B cell (primary cell): ENCODE measurements around the gene METTL26. TPM values are rescaled to one million over a fixed set of nuclear protein-coding genes. Genes with fewer than 3 reads are reported as not detected.

Experiments used
- ATAC-seq: fragments of 200-7000 bp; cut with Tn5 transposase; one replicate; pipeline ENCODE4 v1.10.0; 2021; ENCODE audit warnings: low read depth, mild to moderate bottlenecking, moderate number of reproducible peaks, moderate library complexity
- CTCF ChIA-PET: fragments of 350-600 bp; sonication (Branson Sonifier 250); formaldehyde crosslinking; loops from one replicate; lab custom pipeline; 2021; ENCODE audit warnings: antibody characterized with exemption, inconsistent platforms; lab: Charles Lee
- POLR2A ChIA-PET: fragments of 350-600 bp; sonication (Branson Sonifier 250); formaldehyde crosslinking; loops from one replicate; lab custom pipeline; 2021; ENCODE audit warnings: antibody characterized with exemption; lab: Charles Lee
- DNase-seq: peaks from one replicate; pipeline ENCODE4 v3.0.0; 2013
- H2AFZ ChIP-seq: 2 replicates; pipeline ENCODE4 v1.6.1; 2012; ENCODE audit warnings: mild to moderate bottlenecking, low read depth, low read length; ENCODE audit not compliant: insufficient read depth, poor library complexity, severe bottlenecking
- H3K27ac ChIP-seq, 2 donors: 1 replicate in 1 of 2; 2 replicates in 1 of 2; pipeline ENCODE4 v1.5.1; 2012 to 2013; ENCODE audit warnings: low read length in 2 of 2, mild to moderate bottlenecking in 2 of 2, moderate library complexity in 1 of 2
- H3K27me3 ChIP-seq, 4 experiments: fragments of 200-600 bp in 1 of 4; sonication (generic) in 1 of 4; replicated peaks in 1 of 4; 1 replicate in 2 of 4; 2 replicates in 2 of 4; pipeline versions ENCODE4 v1.6.1 to v1.7.0; 2013 to 2016; ENCODE audit warnings: low read length in 3 of 4, mild to moderate bottlenecking in 2 of 4, mixed read lengths in 1 of 4, moderate library complexity in 1 of 4; ENCODE audit not compliant: insufficient read depth in 4 of 4, control insufficient read depth in 3 of 4; ENCODE audit errors: control extremely low read depth in 1 of 4
- H3K36me3 ChIP-seq, 2 experiments: replicated peaks in 1 of 2; 1 replicate in 1 of 2; 2 replicates in 1 of 2; pipeline versions ENCODE4 v1.6.1 to v1.7.1; 2013; ENCODE audit warnings: low read length in 1 of 2; ENCODE audit not compliant: insufficient read depth in 2 of 2, control insufficient read depth in 1 of 2; ENCODE audit errors: control extremely low read depth in 1 of 2, extremely low read depth in 1 of 2
- H3K4me1 ChIP-seq, 2 donors: fragments of 200-600 bp in 1 of 2; sonication (generic) in 1 of 2; 1 replicate in 1 of 2; 2 replicates in 1 of 2; pipeline versions ENCODE4 v1.5.1 to v1.6.1; 2013 to 2017; ENCODE audit warnings: low read length in 2 of 2; ENCODE audit not compliant: control insufficient read depth in 2 of 2, insufficient read depth in 2 of 2
- H3K4me2 ChIP-seq: replicated peaks from 2 replicates; pipeline ENCODE3; 2012; ENCODE audit warnings: mild to moderate bottlenecking, low read depth, low read length; ENCODE audit not compliant: poor library complexity, severe bottlenecking
- H3K4me3 ChIP-seq, 5 experiments: fragments of 200-600 bp in 1 of 5; sonication (generic) in 1 of 5; 1 replicate in 3 of 5; 2 replicates in 2 of 5; pipeline versions ENCODE4 v1.5.1 to v1.7.0; 2011 to 2016; ENCODE audit warnings: low read length in 4 of 5, mild to moderate bottlenecking in 4 of 5, low read depth in 2 of 5, control low read depth in 1 of 5, moderate library complexity in 1 of 5; ENCODE audit not compliant: insufficient read depth in 1 of 5; ENCODE audit errors: control extremely low read depth in 1 of 5, extremely low read depth in 1 of 5
- H3K79me2 ChIP-seq: fragments of 200-600 bp; sonication (generic); one replicate; pipeline ENCODE4 v1.6.0; 2016; ENCODE audit warnings: low read length; ENCODE audit not compliant: control insufficient read depth, insufficient read depth
- H3K9ac ChIP-seq: fragments of 200-600 bp; sonication (generic); 2 replicates; pipeline ENCODE4 v1.6.1; 2017; ENCODE audit warnings: mild to moderate bottlenecking, low read length, moderate library complexity
- H3K9me3 ChIP-seq, 3 donors: one replicate each; pipeline versions ENCODE4 v1.6.1 to v1.7.1; 2013; ENCODE audit warnings: low read length in 2 of 3; ENCODE audit not compliant: control insufficient read depth in 2 of 3, insufficient read depth in 1 of 3; ENCODE audit errors: control extremely low read depth in 1 of 3
- H4K20me1 ChIP-seq: 2 replicates; pipeline ENCODE4 v1.6.0; 2012; ENCODE audit warnings: mild to moderate bottlenecking, low read length; ENCODE audit not compliant: insufficient read depth, control insufficient read depth, poor library complexity, severe bottlenecking
- H3K27ac Mint-ChIP-seq: one replicate; pipeline ENCODE4 v1.8.0; 2021; ENCODE audit warnings: mixed read lengths
- H3K27me3 Mint-ChIP-seq: one replicate; pipeline ENCODE4 v1.8.0; 2021; ENCODE audit warnings: mixed read lengths
- H3K4me1 Mint-ChIP-seq: one replicate; pipeline ENCODE4 v1.8.0; 2021; ENCODE audit warnings: mixed read lengths
- H3K4me3 Mint-ChIP-seq: one replicate; pipeline ENCODE4 v1.8.0; 2021; ENCODE audit warnings: mixed read lengths
- H3K9me3 Mint-ChIP-seq: one replicate; pipeline ENCODE4 v1.8.0; 2022; ENCODE audit warnings: mixed read lengths; ENCODE audit not compliant: insufficient read depth
- EZH2 ChIP-seq: IDR thresholded peaks from 2 replicates; pipeline ENCODE4 v1.6.1; 2012; ENCODE audit warnings: borderline replicate concordance, low read depth, mild to moderate bottlenecking, moderate library complexity, low read length; ENCODE audit not compliant: insufficient read depth, poor library complexity, severe bottlenecking
- WGBS: methylation state at CpG from one replicate; pipeline ENCODE4 v1.1.5; 2013; ENCODE audit warnings: missing lambda C conversion rate; ENCODE audit not compliant: insufficient coverage; 5-methylcytosine and 5-hydroxymethylcytosine counted together
- intact Hi-C: fragments of 100-400 bp; cut with micrococcal nuclease; formaldehyde crosslinking; loops from one replicate; pipeline ENCODE4 v1.10.0; 2022
- polyA plus RNA-seq: library from polyadenylated mRNA; depleted of rRNA; stranded (reverse); fragments of >200 nt; gene quantifications from 2 replicates; pipeline ENCODE4 v1.2.3, GENCODE V29; 2012
- total RNA-seq, 2 donors: library from RNA; stranded (reverse); fragments of 120-200 nt in 1 of 2; gene quantifications; 1 replicate in 1 of 2; 2 replicates in 1 of 2; pipeline versions ENCODE4 v1.2.3 to v1.2.4, GENCODE V29; 2013 to 2022
- TF ChIP-seq, protein P1 (sequence below): fragments of 200-600 bp; IDR thresholded peaks from one replicate; pipeline ENCODE4 v1.8.0; 2022; ENCODE audit warnings: antibody characterized with exemption, mild to moderate bottlenecking

The METTL26 gene
- total and polyA plus RNA-seq, 2 donors (not counting 1 experiment from before 2014, with no cell fraction given): 56.6 to 140 TPM

DNA sequence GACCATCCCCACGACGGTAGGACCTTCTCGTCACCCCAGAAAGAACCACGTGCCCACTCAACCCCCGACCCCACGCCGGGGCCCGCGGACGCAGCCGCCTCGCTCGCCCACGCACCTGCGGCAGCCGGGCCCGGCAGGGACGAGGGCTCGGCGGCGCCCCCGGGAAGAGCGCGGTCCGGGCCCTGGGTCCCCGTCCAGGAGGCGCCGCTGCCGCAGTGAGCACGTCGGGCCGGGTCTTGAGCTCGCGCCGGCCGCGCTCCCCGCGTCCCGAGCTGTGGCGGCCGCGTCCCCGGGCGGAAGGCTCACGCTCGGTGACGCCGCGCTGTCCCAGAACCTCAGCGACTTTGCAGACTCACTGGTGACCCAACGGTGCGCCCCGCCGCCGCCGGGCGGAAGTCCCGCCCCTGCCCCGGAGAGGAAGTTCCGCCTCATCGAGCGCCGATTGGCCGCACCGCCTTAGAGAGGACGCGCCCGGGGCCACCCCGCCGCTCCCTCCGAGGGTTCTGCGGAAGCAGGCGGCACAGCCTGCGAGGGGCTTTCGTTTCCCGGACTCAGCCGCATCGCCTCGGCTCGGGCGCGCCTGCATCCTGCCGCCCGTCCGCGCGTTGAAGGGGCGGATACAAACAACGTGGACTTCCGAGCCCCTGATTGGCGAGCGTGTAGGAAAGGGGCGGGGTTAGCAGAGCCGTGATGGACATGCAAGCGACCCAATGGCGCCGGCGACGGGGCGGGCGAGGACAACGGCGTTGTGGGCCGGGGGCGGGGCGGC lies 47.0 kb downstream of the METTL26 start:
- peak overlapping the region; percentile 82 for H3K9ac ChIP-seq
- peaks cover 14 to 30% of the 10 kb centered on the region in 2 donors for H3K4me1 ChIP-seq
- peaks cover 41% of the 10 kb centered on the region for H4K20me1 ChIP-seq
- H3K27ac ChIP-seq: peak overlapping the region; percentile 85 to 88
- H3K9me3 ChIP-seq: no peaks in the 10 kb centered on the region
- H3K4me3 Mint-ChIP-seq: peak overlapping the region; percentile 99
- peak overlapping the region; percentile 96 for H2AFZ ChIP-seq
- H3K4me1 Mint-ChIP-seq: peaks cover 46% of the 10 kb centered on the region
- H3K27me3 Mint-ChIP-seq: no peaks in the 10 kb centered on the region
- H3K27ac Mint-ChIP-seq: peak overlapping the region; percentile 100
- H3K36me3 ChIP-seq: no peaks in the 10 kb centered on the region
- DNase-seq (peak; percentile 100), ATAC-seq (peak; percentile 72)
- H3K9me3 Mint-ChIP-seq: no peaks in the 10 kb centered on the region
- H3K4me2 ChIP-seq: peak overlapping the region; percentile 86
- intact Hi-C loops: loop anchor here (1.0 to 5.0 kb wide), 6 partner anchors 10 to 187 kb away; partner anchors contain the start of genes CAPN15, DECR2, METTL26 and WDR90
- TF ChIP-seq, protein P1, sequence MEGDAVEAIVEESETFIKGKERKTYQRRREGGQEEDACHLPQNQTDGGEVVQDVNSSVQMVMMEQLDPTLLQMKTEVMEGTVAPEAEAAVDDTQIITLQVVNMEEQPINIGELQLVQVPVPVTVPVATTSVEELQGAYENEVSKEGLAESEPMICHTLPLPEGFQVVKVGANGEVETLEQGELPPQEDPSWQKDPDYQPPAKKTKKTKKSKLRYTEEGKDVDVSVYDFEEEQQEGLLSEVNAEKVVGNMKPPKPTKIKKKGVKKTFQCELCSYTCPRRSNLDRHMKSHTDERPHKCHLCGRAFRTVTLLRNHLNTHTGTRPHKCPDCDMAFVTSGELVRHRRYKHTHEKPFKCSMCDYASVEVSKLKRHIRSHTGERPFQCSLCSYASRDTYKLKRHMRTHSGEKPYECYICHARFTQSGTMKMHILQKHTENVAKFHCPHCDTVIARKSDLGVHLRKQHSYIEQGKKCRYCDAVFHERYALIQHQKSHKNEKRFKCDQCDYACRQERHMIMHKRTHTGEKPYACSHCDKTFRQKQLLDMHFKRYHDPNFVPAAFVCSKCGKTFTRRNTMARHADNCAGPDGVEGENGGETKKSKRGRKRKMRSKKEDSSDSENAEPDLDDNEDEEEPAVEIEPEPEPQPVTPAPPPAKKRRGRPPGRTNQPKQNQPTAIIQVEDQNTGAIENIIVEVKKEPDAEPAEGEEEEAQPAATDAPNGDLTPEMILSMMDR: no peak
- no peak for TF ChIP-seq EZH2
- H3K4me3 ChIP-seq: peak overlapping the region; percentile 66 to 89 (median 78)
- H3K27me3 ChIP-seq: peaks cover 0 to 2% (median 0%) of the 10 kb centered on the region in 4 experiments
- POLR2A ChIA-PET: interaction anchor here (0.7 to 1.3 kb wide), 3 partner anchors 9 to 22 kb away, joined by 3 read pairs; partner anchors contain the start of gene NHLRC4
- under 1% methylated on average over 107 of the region's 107 CpGs for WGBS
- CTCF ChIA-PET: interaction anchor here (1.3 kb wide), 1 partner anchor 10 kb away, joined by 5 read pairs; no protein-coding TSS in a partner anchor
- H3K79me2 ChIP-seq: peaks cover 50% of the 10 kb centered on the region

DNA sequence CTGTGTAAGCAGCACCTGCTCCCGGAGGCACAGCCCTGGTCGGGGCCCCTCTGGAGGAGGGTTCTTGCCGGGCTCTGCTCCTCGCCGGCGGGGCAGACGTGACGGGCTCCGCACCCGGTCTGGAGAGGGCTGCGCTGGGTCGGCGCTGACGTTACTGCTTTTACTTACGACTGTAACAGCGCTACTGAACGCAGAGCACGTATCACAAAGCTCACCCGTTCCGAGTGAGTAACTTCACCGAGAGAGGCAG lies 47.5 kb downstream of the METTL26 start:
- Histone ChIP-seq H2AFZ (peak overlapping the region; percentile 96), H3K9me3 (no peaks in the 10 kb centered on the region), H3K27ac (peak overlapping the region; percentile 85 to 88), H3K4me3 (peak overlapping the region; percentile 66 to 89 (median 78)), H3K79me2 (peaks cover 45% of the 10 kb centered on the region), H3K4me2 (peak overlapping the region; percentile 86), H4K20me1 (peaks cover 36% of the 10 kb centered on the region), H3K36me3 (no peaks in the 10 kb centered on the region), H3K9ac (peak overlapping the region; percentile 82), H3K4me1 (peaks cover 14 to 29% of the 10 kb centered on the region in 2 donors), H3K27me3 (peaks cover 0 to 2% (median 0%) of the 10 kb centered on the region in 4 experiments)
- peak overlapping the region; percentile 100 for H3K27ac Mint-ChIP-seq
- WGBS: under 1% methylated on average over 21 of the region's 21 CpGs
- intact Hi-C loops: loop anchor here (2.0 to 5.0 kb wide), 3 partner anchors 60 to 186 kb away; partner anchors contain the start of genes DECR2 and WDR90
- ATAC-seq (peak; percentile 15), DNase-seq (no peak)
- H3K27me3 Mint-ChIP-seq: no peaks in the 10 kb centered on the region
- H3K9me3 Mint-ChIP-seq: no peaks in the 10 kb centered on the region
- no peak for TF ChIP-seq EZH2
- TF ChIP-seq, protein P1: no peak
- CTCF ChIA-PET: interaction anchor here (1.3 kb wide), 1 partner anchor 9 kb away, joined by 5 read pairs; no protein-coding TSS in a partner anchor
- H3K4me1 Mint-ChIP-seq: peaks cover 43% of the 10 kb centered on the region
- peak overlapping the region; percentile 99 for H3K4me3 Mint-ChIP-seq
- POLR2A ChIA-PET: interaction anchor here (0.7 to 1.3 kb wide), 3 partner anchors 8 to 22 kb away, joined by 3 read pairs; partner anchors contain the start of gene NHLRC4
